H1 (cell line): ENCODE data around the gene TRABD2A. TPM values are rescaled to one million over a fixed set of nuclear protein-coding genes. Genes with fewer than 3 reads are reported as not detected.

Source experiments
- CTCF ChIA-PET: fragments of 300-600 bp; sonication (Branson Sonifier 250); formaldehyde crosslinking; loops from one replicate; lab custom pipeline; 2021; ENCODE audit not compliant: partially characterized antibody; lab: Charles Lee
- POLR2A ChIA-PET: fragments of 300-600 bp; sonication (Branson Sonifier 250); formaldehyde crosslinking; loops from one replicate; lab custom pipeline; 2021; ENCODE audit warnings: inconsistent platforms; ENCODE audit not compliant: partially characterized antibody; lab: Charles Lee
- DNase-seq, 2 experiments: peaks; one replicate each; pipeline versions ENCODE4 v3.0.0 to v3.0.0-alpha.2; 2010 to 2022; ENCODE audit warnings: low spot score in 2 of 2, low read depth in 1 of 2, mixed read lengths in 1 of 2
- FAIRE-seq: peaks from 2 replicates; lab custom pipeline; 2011; peaks lifted over from hg19 to GRCh38; lab: Jason Lieb, UNC
- H2AFZ ChIP-seq: 2 replicates; pipeline ENCODE4 v1.8.1; 2012; ENCODE audit warnings: low read length, inconsistent platforms
- H2AK5ac ChIP-seq: 2 replicates; pipeline ENCODE4 v1.6.1; 2013; ENCODE audit warnings: low read depth, low read length
- H2BK120ac ChIP-seq: replicated peaks from 2 replicates; pipeline ENCODE3; 2013; ENCODE audit warnings: low read depth, low read length, inconsistent platforms
- H2BK12ac ChIP-seq: 2 replicates; pipeline ENCODE4 v1.6.1; 2013; ENCODE audit warnings: low read depth, low read length
- H2BK15ac ChIP-seq: 2 replicates; pipeline ENCODE4 v1.6.1; 2013; ENCODE audit warnings: low read length
- H2BK20ac ChIP-seq: 2 replicates; pipeline ENCODE4 v1.6.1; 2013; ENCODE audit warnings: low read length
- H2BK5ac ChIP-seq: 2 replicates; pipeline ENCODE4 v1.6.1; 2013; ENCODE audit warnings: low read depth, low read length
- H3K14ac ChIP-seq: 2 replicates; pipeline ENCODE4 v1.6.1; 2013; ENCODE audit warnings: inconsistent platforms; ENCODE audit not compliant: insufficient read length
- H3K18ac ChIP-seq: 2 replicates; pipeline ENCODE4 v1.6.1; 2013; ENCODE audit warnings: low read length; ENCODE audit errors: extremely low read depth
- H3K23ac ChIP-seq: 2 replicates; pipeline ENCODE4 v1.6.1; 2013; ENCODE audit warnings: inconsistent platforms; ENCODE audit not compliant: insufficient read length
- H3K23me2 ChIP-seq: 2 replicates; pipeline ENCODE4 v1.6.1; 2013; ENCODE audit warnings: low read depth, low read length
- H3K27ac ChIP-seq: 2 replicates; pipeline ENCODE4 v1.6.1; 2011; ENCODE audit warnings: low read depth, low read length, inconsistent platforms
- H3K27me3 ChIP-seq, 4 experiments: replicated peaks in 1 of 4; 1 replicate in 1 of 4; 2 replicates in 3 of 4; pipeline versions ENCODE4 v1.6.1 to v1.8.1; 2011 to 2013; ENCODE audit warnings: low read length in 3 of 4, mild to moderate bottlenecking in 3 of 4, inconsistent platforms in 2 of 4, mixed read lengths in 2 of 4, moderate library complexity in 1 of 4; ENCODE audit not compliant: control insufficient read depth in 3 of 4, insufficient read depth in 3 of 4; ENCODE audit errors: extremely low read depth in 1 of 4
- H3K36me3 ChIP-seq, 4 experiments: 2 replicates each; pipeline versions ENCODE4 v1.6.1 to v1.8.1; 2011 to 2013; ENCODE audit warnings: mild to moderate bottlenecking in 4 of 4, low read length in 3 of 4, moderate library complexity in 2 of 4, control low read depth in 1 of 4, inconsistent platforms in 1 of 4; ENCODE audit not compliant: insufficient read depth in 4 of 4, control insufficient read depth in 2 of 4
- H3K4ac ChIP-seq: replicated peaks from 2 replicates; pipeline ENCODE3; 2013; ENCODE audit warnings: low read length, low read depth, mixed read lengths, inconsistent platforms; ENCODE audit not compliant: insufficient read length
- H3K4me1 ChIP-seq, 4 experiments: replicated peaks in 1 of 4; 1 replicate in 1 of 4; 2 replicates in 3 of 4; pipeline versions ENCODE4 v1.6.1 to v1.8.1; 2011 to 2013; ENCODE audit warnings: low read length in 3 of 4, inconsistent platforms in 2 of 4, mixed read lengths in 1 of 4; ENCODE audit not compliant: insufficient read depth in 4 of 4, control insufficient read depth in 3 of 4
- H3K4me2 ChIP-seq, 2 experiments: 2 replicates each; pipeline versions ENCODE4 v1.6.1 to v1.8.1; 2011 to 2013; ENCODE audit warnings: low read depth in 2 of 2, low read length in 2 of 2, control low read depth in 1 of 2, inconsistent platforms in 1 of 2, mild to moderate bottlenecking in 1 of 2; ENCODE audit not compliant: insufficient read depth in 1 of 2
- H3K4me3 ChIP-seq, 4 experiments: fragments of 200-600, 300-600 bp in 1 of 4; sonication (generic), shearing (Covaris generic), sonication (Bioruptor Twin) in 1 of 4; 2 replicates each; pipeline versions ENCODE4 v1.5.1 to v1.8.1; 2011 to 2016; ENCODE audit warnings: low read length in 4 of 4, low read depth in 3 of 4, control low read depth in 2 of 4, inconsistent platforms in 2 of 4, mild to moderate bottlenecking in 2 of 4, mixed read lengths in 1 of 4, moderate library complexity in 1 of 4; ENCODE audit not compliant: insufficient read depth in 2 of 4; ENCODE audit errors: extremely low read depth in 1 of 4
- H3K56ac ChIP-seq: replicated peaks from 2 replicates; pipeline ENCODE3; 2013; ENCODE audit warnings: low read depth, mild to moderate bottlenecking, mixed read lengths, low read length, inconsistent platforms; ENCODE audit not compliant: insufficient read length
- H3K79me1 ChIP-seq: 2 replicates; pipeline ENCODE4 v1.6.1; 2013; ENCODE audit warnings: low read depth, low read length, control low read depth
- H3K79me2 ChIP-seq, 2 experiments: 2 replicates each; pipeline versions ENCODE4 v1.6.1 to v1.8.1; 2012 to 2013; ENCODE audit warnings: low read length in 2 of 2, mild to moderate bottlenecking in 2 of 2, inconsistent platforms in 1 of 2; ENCODE audit not compliant: insufficient read depth in 2 of 2, control insufficient read depth in 1 of 2
- H3K9ac ChIP-seq, 4 experiments: replicated peaks in 1 of 4; 1 replicate in 1 of 4; 2 replicates in 3 of 4; pipeline versions ENCODE4 v1.6.1 to v1.8.1; 2011 to 2013; ENCODE audit warnings: low read depth in 3 of 4, low read length in 3 of 4, control low read depth in 2 of 4, mild to moderate bottlenecking in 2 of 4, moderate library complexity in 2 of 4, inconsistent platforms in 1 of 4; ENCODE audit errors: extremely low read depth in 1 of 4
- H3K9me3 ChIP-seq, 2 experiments: 2 replicates each; pipeline versions ENCODE4 v1.6.1 to v1.8.1; 2012 to 2013; ENCODE audit warnings: mild to moderate bottlenecking in 2 of 2, moderate library complexity in 2 of 2, control low read depth in 1 of 2, inconsistent platforms in 1 of 2, low read depth in 1 of 2, low read length in 1 of 2, mixed read lengths in 1 of 2; ENCODE audit not compliant: insufficient read depth in 2 of 2
- H4K20me1 ChIP-seq, 2 experiments: replicated peaks in 1 of 2; 2 replicates each; pipeline versions ENCODE3 to v1.8.1; 2011 to 2013; ENCODE audit warnings: inconsistent platforms in 2 of 2, low read length in 2 of 2, mild to moderate bottlenecking in 1 of 2; ENCODE audit not compliant: insufficient read depth in 2 of 2, control insufficient read depth in 1 of 2
- H4K5ac ChIP-seq: 2 replicates; pipeline ENCODE4 v1.6.1; 2013; ENCODE audit warnings: low read length, low read depth, mixed read lengths, inconsistent platforms; ENCODE audit not compliant: insufficient read length
- H4K8ac ChIP-seq: 2 replicates; pipeline ENCODE4 v1.8.0; 2013; ENCODE audit warnings: mild to moderate bottlenecking, moderate library complexity, low read length, inconsistent platforms; ENCODE audit not compliant: insufficient read depth; ENCODE audit errors: extremely low read depth
- H4K91ac ChIP-seq: replicated peaks from 2 replicates; pipeline ENCODE3; 2013; ENCODE audit warnings: low read length, mixed read lengths, inconsistent platforms; ENCODE audit not compliant: insufficient read length
- BACH1 ChIP-seq: IDR thresholded peaks from 2 replicates; pipeline ENCODE4 v1.6.1; 2012; ENCODE audit warnings: low read length, improper control_type of control experiment
- BCL11A ChIP-seq, 2 experiments: IDR thresholded peaks; one replicate each; pipeline ENCODE4 v1.6.1; 2011; ENCODE audit warnings: low read depth in 2 of 2, low read length in 2 of 2, mild to moderate bottlenecking in 2 of 2
- CBX8 ChIP-seq: fragments of 300-800, 300-1000 bp; sonication (generic); IDR thresholded peaks from 2 replicates; pipeline ENCODE4 v1.7.1; 2016; ENCODE audit warnings: low read depth, low read length, borderline replicate concordance
- EZH2 ChIP-seq: fragments of 200-600 bp; sonication (generic); IDR thresholded peaks from 2 replicates; pipeline ENCODE4 v1.7.1; 2012; ENCODE audit warnings: low read depth, mild to moderate bottlenecking, moderate library complexity, low read length, inconsistent platforms; ENCODE audit not compliant: severe bottlenecking
- NRF1 ChIP-seq: IDR thresholded peaks from 2 replicates; pipeline ENCODE4 v1.6.1; 2011; ENCODE audit warnings: mild to moderate bottlenecking, low read depth, low read length, improper control_type of control experiment
- PHF8 ChIP-seq: fragments of 200-600 bp; sonication (generic); conservative IDR thresholded peaks from 2 replicates; pipeline ENCODE4 v1.7.1; 2012; ENCODE audit warnings: low read depth, mild to moderate bottlenecking, inconsistent platforms, low read length, moderate library complexity
- POLR2AphosphoS5 ChIP-seq: IDR thresholded peaks from 2 replicates; pipeline ENCODE4 v1.6.1; 2011; ENCODE audit warnings: low read depth, low read length
- RFX5 ChIP-seq: IDR thresholded peaks from 2 replicates; pipeline ENCODE4 v1.6.1; 2011; ENCODE audit warnings: low read depth, low read length, improper control_type of control experiment, borderline replicate concordance
- RNF2 ChIP-seq: fragments of 200-900, 300-1000 bp; sonication (generic); IDR thresholded peaks from 2 replicates; pipeline ENCODE4 v1.7.1; 2016; ENCODE audit warnings: borderline replicate concordance, low read depth, mild to moderate bottlenecking, antibody characterized with exemption, low read length; ENCODE audit not compliant: poor library complexity, severe bottlenecking; ENCODE audit errors: missing control alignments
- SIRT6 ChIP-seq: IDR thresholded peaks from one replicate; pipeline ENCODE4 v1.7.1; 2012; ENCODE audit warnings: low read length, inconsistent platforms
- SUZ12 ChIP-seq: fragments of 200-600 bp; sonication (generic); IDR thresholded peaks from 2 replicates; pipeline ENCODE4 v1.6.1; 2012; ENCODE audit warnings: mild to moderate bottlenecking, inconsistent platforms, low read length, moderate library complexity, mixed read lengths
- WGBS, 2 experiments: shearing (Covaris generic) in 1 of 2; methylation state at CpG; one replicate each; pipeline versions ENCODE4 v1.1.6 to v1.1.7; 2013 to 2015; ENCODE audit warnings: low lambda C conversion rate in 2 of 2, mixed read lengths in 2 of 2, inconsistent platforms in 1 of 2, low coverage in 1 of 2, missing lambda C conversion rate in 1 of 2; ENCODE audit not compliant: insufficient replicate concordance in 2 of 2, insufficient coverage in 1 of 2, insufficient read length in 1 of 2; ENCODE audit errors: extremely low coverage in 1 of 2, missing lambda C conversion rate in 1 of 2; 5-methylcytosine and 5-hydroxymethylcytosine counted together
- polyA plus RNA-seq, 7 experiments: library from polyadenylated mRNA; depleted of rRNA in 3 of 7; stranded (reverse) in 5 of 7; unstranded in 2 of 7; fragments of >200 nt in 5 of 7; fragments of 200-250 nt in 2 of 7; gene quantifications; 1 replicate in 5 of 7; 2 replicates in 1 of 7; 4 replicates in 1 of 7; pipeline versions ENCODE4 v1.2.1 to v1.2.3, GENCODE V29; 2011 to 2013; ENCODE audit warnings: missing spikeins in 2 of 7, mixed read lengths in 2 of 7
- total RNA-seq: library from RNA; stranded (reverse); fragmentation: NEBNext Ultra II Directional; extraction: Animal tissue kit (Norgen Biotek cat#: 25700); gene quantifications from 2 replicates; pipeline ENCODE4 v1.2.1, GENCODE V29; 2021

Gene TRABD2A
- total and polyA plus RNA-seq, 2 of the 8 experiments (the other 6 are each of a cell fraction or from before 2014, with no cell fraction given), result 17.3 to 18.6 TPM

GRCh38 chr2:84861539-84861938 lies 19.3 kb downstream of the TRABD2A start:
- Histone ChIP-seq H4K20me1 (no peaks in the 10 kb centered on the region), H2BK5ac (no peak overlapping the region), H4K5ac (no peak overlapping the region), H3K4me2 (no peak overlapping the region; a peak in 1 of 4 replicates), H3K4me1 (peaks cover 0 to 6% (median 5%) of the 10 kb centered on the region in 4 experiments), H3K4ac (no peak overlapping the region), H2BK20ac (no peak overlapping the region), H3K14ac (no peak overlapping the region), H4K8ac (no peak overlapping the region; the same call in 1 of the 2 replicates), H2BK15ac (no peak overlapping the region), H3K56ac (no peak overlapping the region), H2BK12ac (no peak overlapping the region), H3K23ac (no peak overlapping the region), H2BK120ac (no peak overlapping the region), H3K27me3 (peaks cover 9 to 12% (median 10%) of the 10 kb centered on the region in 4 experiments), H3K9ac (no peak overlapping the region), H3K18ac (no peak overlapping the region), H3K27ac (no peak overlapping the region), H3K36me3 (no peaks in the 10 kb centered on the region), H3K79me1 (no peaks in the 10 kb centered on the region; the same call in none of the 2 replicates), H3K9me3 (no peaks in the 10 kb centered on the region), H2AFZ (no peak overlapping the region), H3K79me2 (no peaks in the 10 kb centered on the region; a peak in 1 of 4 replicates), H4K91ac (no peak overlapping the region), H3K4me3 (no peak overlapping the region), H2AK5ac (no peak overlapping the region), H3K23me2 (no peaks in the 10 kb centered on the region)
- 83% methylated on average over 6 of the region's 6 CpGs; no CpG with 5 or more reads in 1 of the 2 experiments for WGBS, 2 experiments
- POLR2A ChIA-PET, result interaction anchor here (1.2 kb wide), 1 partner anchor 19 kb away, joined by 4 read pairs; the partner anchor contains the start of gene TRABD2A
- FAIRE-seq, result no peak
- DNase-seq, result no peak
- CTCF ChIA-PET, result interaction anchor here (0.5 to 3.0 kb wide), 12 partner anchors 9 to 335 kb away, joined by 3 to 18 read pairs (median 4); no protein-coding TSS in a partner anchor
- TF ChIP-seq EZH2 (no peak), RFX5 (no peak), BCL11A (IDR thresholded peaks at IDR 0.05; ENCODE audit: low read depth in 2 of 2, low read length in 2 of 2) (no peak), POLR2AphosphoS5 (no peak), BACH1 (no peak), CBX8 (no peak), SUZ12 (no peak), PHF8 (no peak), NRF1 (no peak), SIRT6 (no peak), RNF2 (no peak)
